HEK293T (cell line): ENCODE results near the gene WRAP53.

Experiments used
- CTBP1 ChIP-seq: fragments of 450-650 bp; IDR thresholded peaks from 2 replicates; pipeline ENCODE4 v1.6.1; 2016; ENCODE audit warnings: borderline replicate concordance
- ELF4 ChIP-seq: fragments of 450-650 bp; IDR thresholded peaks from 2 replicates; pipeline ENCODE4 v1.6.1; 2017; ENCODE audit warnings: antibody characterized with exemption
- FOXA1 ChIP-seq: fragments of 450-650 bp; IDR thresholded peaks from 2 replicates; pipeline ENCODE4 v1.6.1; 2016; ENCODE audit warnings: mild to moderate bottlenecking
- FOXK2 ChIP-seq: fragments of 450-650 bp; IDR thresholded peaks from 2 replicates; pipeline ENCODE4 v1.6.1; 2016; ENCODE audit warnings: mild to moderate bottlenecking
- FOXM1 ChIP-seq: fragments of 450-650 bp; IDR thresholded peaks from 2 replicates; pipeline ENCODE4 v1.6.1; 2017; ENCODE audit warnings: mild to moderate bottlenecking, borderline replicate concordance
- HDGF ChIP-seq: fragments of 450-650 bp; IDR thresholded peaks from 2 replicates; pipeline ENCODE4 v1.6.1; 2017; ENCODE audit warnings: antibody characterized with exemption, borderline replicate concordance
- SP1 ChIP-seq: fragments of 450-650 bp; IDR thresholded peaks from 2 replicates; pipeline ENCODE4 v1.6.1; 2017
- SUZ12 ChIP-seq: fragments of 450-650 bp; IDR thresholded peaks from 2 replicates; pipeline ENCODE4 v1.6.1; 2016; ENCODE audit warnings: mild to moderate bottlenecking
- TARDBP ChIP-seq: fragments of 450-650 bp; IDR thresholded peaks from 2 replicates; pipeline ENCODE4 v1.6.1; 2016

- no peak for TF ChIP-seq ELF4
- TF ChIP-seq SP1: no peak
- no peak for TF ChIP-seq HDGF
- no peak for TF ChIP-seq FOXM1
- no peak for TF ChIP-seq CTBP1
- no peak for TF ChIP-seq FOXK2
- no peak for TF ChIP-seq FOXA1
- TF ChIP-seq SUZ12: no peak
- TF ChIP-seq TARDBP: no peak
These were observed 44.8 kb downstream of the WRAP53 start for GRCh38 chr17:7732981-7733539.
